KG1 (cell line): Measurements from ENCODE around the gene TNF.

ENCODE experiments used
- DNase-seq: peaks from one replicate; lab custom pipeline; 2025; lab: John Stamatoyannopoulos, UW

Gene TNF

DNA sequence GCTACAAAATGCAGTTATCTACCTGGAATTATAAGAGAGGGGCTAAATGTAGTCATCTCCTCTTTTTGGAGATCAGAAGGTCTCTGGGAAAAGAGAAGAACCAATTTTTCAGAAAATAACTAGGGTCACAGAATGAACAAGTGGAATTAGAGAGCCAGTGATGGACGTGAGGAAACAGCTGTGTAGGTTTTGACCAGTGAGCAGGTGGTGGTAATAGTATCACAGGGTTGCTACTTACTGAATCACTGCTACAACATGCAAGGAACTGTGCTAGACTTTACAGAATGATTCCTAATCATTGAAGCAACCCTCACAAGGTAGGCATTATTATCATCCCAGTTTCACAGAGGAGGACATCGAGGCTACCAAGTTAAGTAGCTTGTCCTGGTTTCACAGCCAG, 30.7 kb upstream of the TNF start:
- no peak for DNase-seq

DNA sequence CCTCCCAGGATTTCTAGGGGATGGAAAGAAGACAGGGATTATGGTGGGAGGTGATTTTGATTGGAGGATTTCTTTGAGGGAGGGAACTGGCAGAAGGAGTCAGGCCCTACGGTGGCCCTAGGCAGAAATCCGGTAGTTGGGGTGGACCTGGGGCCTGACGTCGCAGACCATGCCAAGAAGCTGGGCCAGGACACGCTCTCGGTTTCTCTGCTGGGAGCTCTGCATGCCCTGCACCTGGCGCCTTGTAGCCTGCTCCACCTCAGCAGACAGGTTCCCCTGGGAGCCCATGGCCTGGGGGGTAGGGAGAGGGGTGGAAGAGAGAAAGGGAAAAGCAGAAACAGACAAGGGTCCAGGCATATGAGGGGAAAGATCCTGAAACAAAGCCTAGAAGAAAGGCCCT, 30.1 kb upstream of the TNF start:
- no peak for DNase-seq

- peak; percentile 68 for DNase-seq
Measured at GRCh38 chr6:31546339-31546957, 28.9 kb upstream of the TNF start, which contains the start of gene ATP6V1G2. TSS of gene ATP6V1G2 (minus strand) at chr6:31546608. CDS start at chr6:31546559, 49 bp downstream.

- DNase-seq = peak; percentile 88
Measured at GRCh38 chr6:31546958-31547726, 28.2 kb upstream of the TNF start, which contains the start of gene NFKBIL1. TSS of gene NFKBIL1 (plus strand) at chr6:31547608. CDS start at chr6:31547695, 87 bp downstream.

DNA sequence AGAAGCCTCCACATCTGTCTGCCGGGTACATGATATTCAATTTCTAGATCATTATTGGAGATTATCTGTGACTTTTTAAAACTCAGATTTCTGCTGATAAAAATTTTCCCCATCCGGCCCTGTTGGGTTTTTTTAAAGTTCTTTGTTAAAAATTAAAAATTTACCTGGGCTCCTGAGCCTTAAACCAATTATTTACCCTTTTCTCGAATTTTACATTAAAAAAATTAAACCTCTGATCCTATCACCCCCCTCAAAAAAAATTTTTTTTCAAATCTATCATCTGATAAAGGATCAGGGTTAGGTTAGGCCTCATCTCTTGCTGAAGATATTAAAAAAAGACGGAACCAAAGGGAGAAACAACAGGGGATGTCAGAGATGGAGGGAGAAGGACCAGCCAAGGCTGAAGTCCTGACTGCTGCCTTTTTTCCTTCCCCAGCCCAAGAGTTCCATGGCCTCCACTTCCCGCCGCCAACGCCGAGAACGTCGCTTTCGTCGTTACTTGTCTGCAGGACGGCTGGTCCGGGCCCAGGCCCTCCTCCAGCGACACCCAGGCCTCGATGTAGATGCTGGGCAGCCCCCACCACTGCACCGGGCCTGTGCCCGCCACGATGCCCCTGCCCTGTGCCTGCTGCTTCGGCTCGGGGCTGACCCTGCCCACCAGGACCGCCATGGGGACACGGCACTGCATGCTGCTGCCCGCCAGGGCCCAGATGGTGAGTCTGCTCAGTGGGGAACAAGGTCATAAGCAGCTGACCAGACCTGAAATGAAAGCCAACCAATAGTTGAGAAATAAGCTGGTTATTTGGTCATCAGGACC, 27.4 kb upstream of the TNF start:
- no peak for DNase-seq

DNA sequence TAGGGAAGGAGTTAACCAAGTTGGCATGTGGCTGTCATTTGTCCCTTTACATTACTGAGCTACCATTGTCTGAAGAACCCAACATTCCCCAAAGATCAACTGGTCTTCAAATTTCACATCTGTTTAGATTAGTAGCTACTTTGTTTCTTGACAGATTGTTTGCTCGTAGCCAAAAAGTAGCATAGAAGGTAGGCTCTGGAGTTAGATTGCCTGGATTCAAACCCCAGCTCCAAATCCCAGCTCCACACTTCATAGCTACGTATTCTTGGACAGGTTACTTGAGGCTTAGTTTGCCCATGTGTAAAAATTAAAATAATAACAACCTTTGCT, 26.9 kb upstream of the TNF start:
- DNase-seq = no peak

- DNase-seq = peak; percentile 46
Measured at GRCh38 chr6:31551371-31551770, 24.0 kb upstream of the TNF start.

- DNase-seq = no peak
Measured at GRCh38 chr6:31556307-31556706, 19.1 kb upstream of the TNF start.

DNA sequence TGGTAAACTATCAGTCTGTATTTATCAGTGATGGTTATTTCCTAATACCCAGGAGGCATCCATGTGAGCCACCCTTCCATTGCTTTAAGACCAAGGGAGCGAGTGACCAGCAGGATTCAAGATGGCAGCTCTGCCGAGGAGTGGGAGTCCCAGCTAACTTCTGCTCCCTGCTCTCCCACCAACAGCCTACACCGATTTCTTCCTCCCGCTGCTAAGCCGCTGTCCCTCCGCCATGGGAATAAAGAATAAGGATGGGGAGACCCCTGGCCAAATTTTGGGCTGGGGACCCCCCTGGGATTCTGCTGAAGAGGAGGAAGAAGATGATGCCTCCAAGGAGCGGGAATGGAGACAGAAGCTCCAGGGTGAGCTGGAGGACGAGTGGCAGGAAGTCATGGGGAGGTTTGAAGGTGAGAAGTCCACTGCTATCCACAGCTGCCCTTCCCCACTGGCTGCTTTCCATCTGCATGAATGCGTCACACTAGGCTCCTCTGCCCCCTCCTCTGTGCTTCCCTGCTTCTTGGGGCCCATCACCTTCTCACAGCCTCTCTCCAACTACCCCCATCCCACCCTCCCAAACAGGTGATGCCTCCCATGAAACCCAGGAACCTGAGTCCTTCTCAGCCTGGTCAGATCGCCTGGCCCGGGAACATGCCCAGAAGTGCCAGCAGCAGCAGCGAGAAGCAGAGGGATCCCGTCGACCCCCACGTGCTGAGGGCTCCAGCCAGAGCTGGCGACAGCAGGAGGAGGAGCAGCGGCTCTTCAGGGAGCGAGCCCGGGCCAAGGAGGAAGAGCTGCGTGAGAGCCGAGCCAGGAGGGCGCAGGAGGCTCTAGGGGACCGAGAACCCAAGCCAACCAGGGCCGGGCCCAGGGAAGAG, 17.7 kb upstream of the TNF start:
- no peak for DNase-seq

DNA sequence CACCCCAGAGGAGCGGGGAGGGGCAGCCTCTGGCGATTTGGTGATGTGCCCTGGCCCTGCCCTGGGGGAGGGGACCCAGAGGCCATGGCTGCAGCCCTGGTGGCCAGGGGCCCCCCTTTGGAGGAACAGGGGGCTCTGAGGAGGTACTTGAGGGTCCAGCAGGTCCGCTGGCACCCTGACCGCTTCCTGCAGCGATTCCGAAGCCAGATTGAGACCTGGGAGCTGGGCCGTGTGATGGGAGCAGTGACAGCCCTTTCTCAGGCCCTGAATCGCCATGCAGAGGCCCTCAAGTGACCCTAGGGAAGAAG, 17.1 kb upstream of the TNF start:
- DNase-seq = no peak

- peak; percentile 73 for DNase-seq
Measured at GRCh38 chr6:31558631-31559500, 16.5 kb upstream of the TNF start.

DNA sequence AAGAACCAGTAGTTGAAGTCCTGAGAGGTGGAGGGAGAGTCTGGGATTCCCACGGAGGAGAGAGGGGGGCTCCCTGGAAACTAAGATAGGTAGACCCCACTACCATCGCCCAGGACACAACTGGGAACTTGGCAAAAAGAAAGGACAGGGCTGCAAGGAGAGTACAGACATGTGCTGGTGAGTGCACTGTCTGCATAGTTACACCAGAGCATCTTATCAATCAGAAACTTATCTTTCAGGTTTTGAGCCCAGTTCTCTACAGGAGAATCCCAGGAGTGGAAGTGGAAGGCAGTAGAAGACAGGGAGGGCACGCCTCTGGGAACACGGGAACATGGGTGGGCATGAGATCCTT, 15.8 kb upstream of the TNF start:
- no peak for DNase-seq

DNA sequence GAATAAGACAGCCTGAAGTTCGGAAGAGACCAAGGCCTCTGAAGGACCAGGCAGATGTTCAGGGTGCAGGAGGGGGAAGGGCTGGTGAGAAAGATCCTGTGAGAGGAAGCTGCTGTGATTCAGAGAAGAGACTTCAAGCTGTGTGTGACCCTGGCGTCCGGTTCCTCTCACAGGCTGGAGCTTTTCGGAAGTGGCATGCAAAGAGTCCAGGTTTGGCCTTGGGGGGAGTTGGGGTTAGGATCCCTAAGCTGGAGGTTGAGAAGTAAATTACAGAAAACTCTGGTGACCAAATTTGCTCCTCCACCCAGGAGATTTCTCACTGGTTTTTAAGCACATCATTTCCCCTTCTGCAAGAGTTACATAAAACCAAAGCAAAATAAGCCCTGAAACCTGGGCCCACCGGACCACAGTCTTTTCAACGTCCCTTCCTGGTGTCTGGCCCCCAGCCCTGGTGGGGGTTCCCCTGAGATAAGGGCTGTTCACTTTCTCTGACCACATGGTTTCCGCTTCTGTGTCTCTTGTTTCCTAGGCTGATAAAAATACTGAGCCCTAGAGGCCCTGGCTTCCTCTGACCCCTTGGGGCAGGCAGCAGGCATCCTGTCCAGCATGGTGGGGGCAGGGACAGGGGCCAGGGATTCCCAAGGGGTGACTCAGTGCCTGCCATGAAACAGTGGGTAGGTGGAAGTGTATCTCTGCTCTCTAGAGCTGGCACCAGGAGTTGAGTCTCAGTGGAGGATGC, 15.2 kb upstream of the TNF start:
- peak; percentile 52 for DNase-seq

DNA sequence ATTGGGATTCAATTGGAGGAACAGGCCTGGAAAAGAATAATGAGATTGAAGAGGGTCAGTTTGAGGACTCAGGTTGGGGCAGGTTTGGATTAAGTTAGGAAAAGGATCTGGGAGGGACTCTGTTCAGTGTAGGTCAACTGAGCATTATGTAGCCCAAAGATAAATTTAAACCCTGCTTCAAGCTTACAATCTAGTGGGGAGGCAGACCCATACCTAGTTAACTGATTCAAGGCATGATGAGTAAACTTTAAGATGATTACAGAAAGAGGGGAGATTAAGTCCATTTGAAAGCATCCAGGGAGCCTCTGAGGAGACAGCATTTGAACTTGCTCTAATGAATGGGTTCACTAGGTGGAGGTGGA, 14.7 kb upstream of the TNF start:
- DNase-seq = no peak

- no peak for DNase-seq
Measured at GRCh38 chr6:31567531-31568370, 7.6 kb upstream of the TNF start.

DNA sequence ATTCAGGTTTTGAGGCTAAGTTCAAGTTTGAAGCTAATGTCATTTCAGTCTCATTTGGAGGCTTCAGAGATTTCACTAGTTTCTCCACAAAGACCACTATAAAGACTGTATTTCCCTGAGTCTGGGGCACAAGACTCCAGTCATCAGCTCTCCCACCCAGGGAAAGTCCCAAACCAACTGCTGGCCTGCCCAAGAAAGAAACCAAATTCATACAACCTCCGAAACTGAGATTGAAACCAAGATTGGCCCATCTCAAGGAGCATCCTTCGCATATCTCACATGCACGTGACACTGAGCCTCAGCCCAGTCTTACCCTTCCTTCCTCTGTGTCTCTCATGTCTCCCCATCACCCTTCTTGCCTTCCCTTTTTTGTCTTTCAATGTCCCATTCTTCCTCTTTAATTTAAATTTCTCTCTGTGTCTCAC, 6.8 kb upstream of the TNF start:
- DNase-seq = no peak

DNA sequence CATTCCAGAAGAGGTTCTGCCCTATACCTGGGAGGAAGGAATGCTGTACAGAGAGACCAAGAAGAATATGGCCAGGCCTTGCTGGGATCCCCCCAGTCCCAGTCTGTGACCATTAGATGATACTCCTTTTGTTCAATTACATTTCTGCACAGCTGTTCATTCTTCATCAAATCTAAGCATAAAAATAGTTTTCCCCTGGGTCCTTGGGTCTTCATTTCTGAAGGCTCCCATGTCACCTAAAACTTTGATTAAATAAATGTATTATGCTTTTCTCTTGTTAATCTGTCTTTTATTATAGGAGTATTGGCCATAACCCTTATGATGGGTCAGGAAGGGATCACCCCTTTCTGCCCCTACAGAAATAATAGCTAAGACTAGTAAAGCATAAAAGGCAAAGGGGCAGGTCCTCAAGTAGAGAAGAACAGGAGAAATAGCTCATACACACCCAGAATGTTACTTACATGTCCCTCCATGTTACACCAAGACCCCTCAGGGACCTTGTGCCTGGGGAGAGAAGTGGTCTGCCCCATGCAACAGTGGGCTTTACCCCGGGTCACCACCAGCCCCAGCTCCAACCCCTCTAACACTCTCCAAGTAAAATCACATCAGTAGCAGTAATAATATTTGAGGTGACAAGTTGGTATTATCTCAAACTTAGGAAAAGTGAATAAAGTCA, 5.4 kb upstream of the TNF start:
- no peak for DNase-seq

DNA sequence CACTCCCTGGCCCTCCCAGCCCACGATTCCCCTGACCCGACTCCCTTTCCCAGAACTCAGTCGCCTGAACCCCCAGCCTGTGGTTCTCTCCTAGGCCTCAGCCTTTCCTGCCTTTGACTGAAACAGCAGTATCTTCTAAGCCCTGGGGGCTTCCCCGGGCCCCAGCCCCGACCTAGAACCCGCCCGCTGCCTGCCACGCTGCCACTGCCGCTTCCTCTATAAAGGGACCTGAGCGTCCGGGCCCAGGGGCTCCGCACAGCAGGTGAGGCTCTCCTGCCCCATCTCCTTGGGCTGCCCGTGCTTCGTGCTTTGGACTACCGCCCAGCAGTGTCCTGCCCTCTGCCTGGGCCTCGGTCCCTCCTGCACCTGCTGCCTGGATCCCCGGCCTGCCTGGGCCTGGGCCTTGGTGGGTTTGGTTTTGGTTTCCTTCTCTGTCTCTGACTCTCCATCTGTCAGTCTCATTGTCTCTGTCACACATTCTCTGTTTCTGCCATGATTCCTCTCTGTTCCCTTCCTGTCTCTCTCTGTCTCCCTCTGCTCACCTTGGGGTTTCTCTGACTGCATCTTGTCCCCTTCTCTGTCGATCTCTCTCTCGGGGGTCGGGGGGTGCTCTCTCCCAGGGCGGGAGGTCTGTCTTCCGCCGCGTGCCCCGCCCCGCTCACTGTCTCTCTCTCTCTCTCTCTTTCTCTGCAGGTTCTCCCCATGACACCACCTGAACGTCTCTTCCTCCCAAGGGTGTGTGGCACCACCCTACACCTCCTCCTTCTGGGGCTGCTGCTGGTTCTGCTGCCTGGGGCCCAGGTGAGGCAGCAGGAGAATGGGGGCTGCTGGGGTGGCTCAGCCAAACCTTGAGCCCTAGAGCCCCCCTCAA, 3.1 kb upstream of the TNF start, which contains the start of gene LTA:
TSS of gene LTA (plus strand) at position 249 of the 871 bp plus-strand sequence. CDS start at position 703, 454 bp downstream.
- no peak for DNase-seq
